NCI-H146 treated with DMSO at 0.1 percent for 48 hours (cell line): Measurements from ENCODE around the gene CAMTA1.
A peak's percentile ranks its signal among the peaks of the same experiment; 100 is the strongest.

Source experiments
- DNase-seq: peaks from one replicate; lab custom pipeline; 2025; ENCODE audit not compliant: unreplicated experiment; lab: John Stamatoyannopoulos, UW

CAMTA1 gene

GRCh38 chr1:7172804-7173203 lies 387.6 kb downstream of the CAMTA1 start:
- DNase-seq, result no peak

- no peak for DNase-seq
Measured at GRCh38 chr1:7174561-7174960, 389.3 kb downstream of the CAMTA1 start.

- DNase-seq, result no peak
Measured at GRCh38 chr1:7174980-7175906, 390.0 kb downstream of the CAMTA1 start.

- no peak for DNase-seq
Measured at GRCh38 chr1:7177021-7177420, 391.8 kb downstream of the CAMTA1 start.

GRCh38 chr1:7177438-7178146 lies 392.3 kb downstream of the CAMTA1 start:
- no peak for DNase-seq

GRCh38 chr1:7178336-7178735 lies 393.1 kb downstream of the CAMTA1 start:
- DNase-seq, result no peak

- no peak for DNase-seq
Measured at GRCh38 chr1:7178741-7179140, 393.5 kb downstream of the CAMTA1 start.

- DNase-seq, result no peak
Measured at GRCh38 chr1:7185721-7186120, 400.5 kb downstream of the CAMTA1 start.

- no peak for DNase-seq
Measured at GRCh38 chr1:7186382-7187111, 401.3 kb downstream of the CAMTA1 start.

GRCh38 chr1:7187112-7187493 lies 401.8 kb downstream of the CAMTA1 start:
- no peak for DNase-seq

GRCh38 chr1:7190261-7190660 lies 405.0 kb downstream of the CAMTA1 start:
- DNase-seq, result no peak

GRCh38 chr1:7192453-7192852 lies 407.2 kb downstream of the CAMTA1 start:
- no peak for DNase-seq

- DNase-seq, result no peak
Measured at GRCh38 chr1:7196036-7196911, 411.0 kb downstream of the CAMTA1 start.

- DNase-seq, result no peak
Measured at GRCh38 chr1:7198664-7199063, 413.4 kb downstream of the CAMTA1 start.

GRCh38 chr1:7199077-7199779 lies 414.0 kb downstream of the CAMTA1 start:
- peak; percentile 13 for DNase-seq

- peak; percentile 22 for DNase-seq
Measured at GRCh38 chr1:7207875-7208646, 422.8 kb downstream of the CAMTA1 start.

- no peak for DNase-seq
Measured at GRCh38 chr1:7208647-7209180, 423.5 kb downstream of the CAMTA1 start.

GRCh38 chr1:7209336-7209735 lies 424.1 kb downstream of the CAMTA1 start:
- DNase-seq, result no peak
